Medulla oblongata (tissue), 1 donor: ENCODE data around the gene SPN.
"Not testable (repeated sequence)": the region's sequence is repeated elsewhere in the genome, so short reads cannot be mapped to it uniquely, and the experiment has no call there.

Experiments
- DNase-seq: peaks from one replicate; pipeline ENCODE4 v3.0.0-alpha.2; 2015; ENCODE audit errors: extremely low spot score

The SPN gene

DNA sequence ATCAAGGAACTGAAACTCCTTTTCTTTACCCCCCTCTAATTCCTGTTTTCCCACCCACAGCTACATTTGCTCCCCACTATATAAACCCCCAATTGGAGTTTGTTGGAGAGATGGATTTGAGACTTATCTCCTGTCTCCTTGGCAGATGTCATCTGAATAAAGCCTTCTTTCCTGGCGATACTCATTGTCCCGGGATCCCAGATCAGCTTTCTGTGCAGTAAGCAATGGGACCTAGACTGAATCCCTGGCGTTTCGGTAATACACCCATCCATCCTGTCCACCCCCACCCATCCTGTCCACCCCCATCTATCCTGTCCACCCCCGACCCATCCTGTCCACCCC, 38.1 kb downstream of the SPN start:
- no peak for DNase-seq

DNA sequence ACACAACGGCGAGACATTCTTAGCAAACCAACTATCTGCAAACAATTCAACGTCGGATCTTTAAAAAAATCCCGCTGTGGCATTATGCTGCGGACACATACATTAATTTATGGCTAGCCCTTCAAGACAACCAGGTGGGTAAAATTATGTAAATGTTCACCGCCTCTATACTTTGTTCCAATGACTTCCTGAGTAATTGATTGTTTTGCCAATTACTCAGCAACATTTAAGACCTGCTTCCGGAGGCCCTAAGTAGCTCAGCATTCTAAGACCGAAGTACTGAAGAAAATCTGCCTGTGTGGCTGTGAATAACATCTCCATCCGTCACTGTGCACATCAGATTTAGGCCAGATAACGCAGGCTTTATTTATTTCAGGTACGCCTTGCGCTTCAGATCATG, 39.2 kb downstream of the SPN start:
- DNase-seq = no peak

DNA sequence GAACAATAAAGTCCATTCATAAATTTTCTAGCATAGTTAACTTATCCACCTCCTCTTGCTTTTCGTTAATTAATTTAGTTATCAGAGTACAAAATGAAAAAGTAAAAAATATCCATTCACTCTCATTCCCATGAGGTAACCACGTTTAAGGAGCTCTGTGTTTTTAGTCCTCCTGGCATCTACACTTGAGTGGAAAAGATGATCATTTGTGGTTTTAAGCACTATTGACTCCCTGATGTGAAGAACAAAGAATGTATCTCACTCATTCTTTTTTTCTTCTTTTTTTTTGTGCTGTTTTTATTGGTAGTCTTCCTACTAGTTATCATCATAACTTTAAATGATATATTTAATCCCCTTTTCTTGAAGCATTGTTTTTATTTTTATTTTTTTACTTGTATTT, 42.0 kb downstream of the SPN start:
- DNase-seq = no peak

DNA sequence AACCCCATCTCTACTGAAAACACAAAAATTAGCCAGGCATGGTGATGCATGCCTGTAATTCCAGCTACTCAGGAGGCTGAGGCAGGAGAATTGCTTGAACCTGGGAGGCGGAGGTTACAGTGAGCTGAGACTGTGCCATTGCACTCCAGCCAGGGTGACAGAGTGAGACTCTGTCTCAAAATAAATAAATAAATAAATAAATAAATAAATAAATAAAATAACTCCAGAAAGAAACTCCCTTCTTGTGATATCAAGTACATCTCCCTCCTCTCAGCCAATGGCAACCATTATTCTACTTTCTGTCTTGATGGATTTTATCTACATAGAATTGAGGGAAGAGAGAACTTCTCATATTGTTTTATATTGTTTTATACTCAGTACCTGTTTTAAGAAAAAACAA, 44.1 kb downstream of the SPN start:
- not testable (repeated sequence) for DNase-seq

DNA sequence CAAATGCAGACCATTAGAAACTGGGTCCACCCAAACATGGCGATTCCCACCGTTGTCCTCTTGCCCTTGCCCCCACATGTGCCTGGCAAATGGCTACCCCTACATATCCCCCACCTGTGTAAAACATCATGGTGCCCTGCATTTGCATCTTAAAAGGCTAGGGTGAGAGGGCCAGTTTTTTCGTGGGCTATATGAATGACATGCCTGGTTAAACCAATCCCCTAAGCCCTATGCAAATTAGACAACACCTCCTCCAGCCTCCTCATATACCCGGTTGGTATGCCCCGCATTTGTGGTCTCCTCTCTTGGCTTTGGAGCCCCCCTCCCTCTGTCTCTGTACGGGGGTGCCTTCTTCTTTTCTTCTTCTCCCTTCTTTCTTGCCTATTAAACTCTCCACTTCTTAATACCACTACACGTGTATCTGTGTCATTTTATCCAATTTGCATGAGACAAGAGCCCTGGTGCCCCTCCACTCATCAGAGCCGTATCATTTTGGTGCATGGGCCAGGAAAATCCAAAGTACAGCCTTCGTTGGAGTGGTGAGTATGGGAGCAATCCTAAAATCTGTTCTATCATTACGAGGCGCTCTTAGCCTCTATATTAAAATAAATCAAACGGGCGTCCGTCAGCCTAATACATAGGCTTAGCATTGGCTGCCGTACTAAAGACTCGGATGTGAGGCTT, 46.0 kb downstream of the SPN start:
- DNase-seq = no peak

DNA sequence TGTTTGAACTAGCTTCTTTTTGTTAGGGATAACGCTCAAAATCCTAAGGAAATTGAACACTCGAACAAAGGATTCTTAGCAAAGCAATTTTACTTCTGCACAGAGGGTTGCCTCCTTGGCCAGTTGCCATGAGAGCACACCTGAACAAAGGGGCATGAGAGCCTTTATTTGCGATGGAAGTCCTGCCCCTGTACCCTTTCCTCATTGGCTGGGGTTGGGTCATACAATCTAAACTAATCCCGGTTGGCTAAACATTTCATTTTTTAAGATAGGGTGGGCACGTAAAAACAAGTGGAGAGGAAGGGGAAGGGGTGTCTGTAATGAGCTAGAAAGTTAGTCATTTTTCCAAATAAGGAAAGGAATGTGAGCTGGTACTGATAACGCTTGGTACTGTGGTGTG, 46.6 kb downstream of the SPN start:
- not testable (repeated sequence) for DNase-seq

DNA sequence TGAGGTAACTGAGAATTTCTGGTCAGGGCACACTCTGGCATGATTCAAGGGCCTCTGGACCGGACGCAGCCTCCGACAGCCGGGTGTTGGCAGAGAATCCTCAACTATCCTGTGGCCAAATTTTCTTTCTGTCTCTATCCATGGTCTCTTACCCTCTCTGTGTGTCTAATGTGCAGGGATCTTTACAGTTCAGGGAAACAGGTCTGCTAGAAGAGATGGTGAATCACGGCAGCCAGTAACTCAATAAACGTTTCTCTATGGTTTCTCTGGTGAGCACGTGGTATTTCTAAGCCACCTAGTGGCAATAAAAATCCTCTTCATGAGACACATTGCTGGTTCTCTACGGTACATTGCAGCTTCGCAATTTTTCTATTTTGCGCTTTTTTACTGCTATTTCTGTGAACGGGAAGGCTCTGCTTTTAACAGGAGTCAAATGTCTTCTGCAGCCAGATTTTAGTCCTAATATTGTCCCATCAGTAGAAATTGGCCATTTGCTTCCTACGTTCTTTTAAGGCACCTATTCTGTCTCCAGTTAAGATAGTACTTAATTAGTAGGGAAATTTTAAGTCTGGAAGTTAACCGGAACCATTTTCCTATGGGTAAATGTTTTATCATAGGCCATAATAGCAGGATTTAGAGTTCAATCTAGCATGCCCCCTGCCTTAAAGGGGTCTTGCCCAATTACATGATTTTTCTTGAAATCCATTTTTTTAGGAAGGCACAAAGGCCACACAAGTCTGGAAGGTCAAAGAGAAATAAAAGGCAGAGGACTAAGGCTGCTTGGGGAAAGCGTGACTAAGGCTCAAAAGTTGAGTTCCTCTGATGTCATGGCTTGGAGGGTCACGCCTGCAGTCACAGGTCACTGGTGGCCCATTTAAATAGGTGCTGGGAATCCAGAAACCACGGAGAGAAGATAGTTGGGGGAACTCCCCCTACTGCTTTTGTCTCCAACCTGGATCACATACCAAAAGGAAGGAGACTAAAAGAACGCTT, 47.5 kb downstream of the SPN start:
- peak; percentile 87 for DNase-seq

DNA sequence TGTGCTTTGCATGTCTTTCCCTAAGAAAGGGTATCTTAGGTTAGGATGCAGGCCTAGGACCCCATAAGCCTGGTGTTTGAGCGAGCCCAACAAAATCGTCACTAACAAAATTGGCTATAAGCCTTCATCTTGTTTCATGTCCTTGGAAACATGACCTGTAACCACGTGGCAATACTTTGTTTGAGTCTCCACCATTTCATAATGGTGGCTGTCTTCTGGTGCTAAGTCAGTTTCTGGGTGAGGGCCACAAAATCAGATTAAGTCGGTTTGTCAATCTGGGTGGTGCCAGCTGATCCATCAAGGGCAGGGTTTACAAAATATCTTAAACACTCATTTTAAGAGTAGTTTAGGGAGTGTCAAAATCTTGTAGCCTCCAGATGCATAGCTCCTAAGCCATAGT, 49.8 kb downstream of the SPN start:
- DNase-seq = no peak

DNA sequence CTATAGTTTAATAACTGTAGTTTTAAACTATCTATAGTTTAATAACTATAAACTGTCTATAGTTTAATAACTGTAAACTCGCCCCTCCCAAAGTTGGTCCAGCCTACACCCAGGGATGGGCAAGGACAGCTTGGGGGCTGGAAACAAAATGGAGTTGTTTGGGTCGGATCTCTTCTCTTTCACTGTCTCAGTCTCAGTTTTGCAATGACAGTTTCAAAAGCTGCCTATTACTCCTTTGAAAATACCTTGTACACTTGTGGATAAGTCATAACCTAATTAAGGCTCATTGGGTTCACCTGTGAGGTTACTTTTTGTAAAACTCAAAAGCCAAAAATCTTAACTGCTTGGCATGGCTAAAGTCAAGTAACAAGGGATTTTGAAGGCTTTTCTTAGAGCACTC, 51.3 kb downstream of the SPN start:
- no peak for DNase-seq

DNA sequence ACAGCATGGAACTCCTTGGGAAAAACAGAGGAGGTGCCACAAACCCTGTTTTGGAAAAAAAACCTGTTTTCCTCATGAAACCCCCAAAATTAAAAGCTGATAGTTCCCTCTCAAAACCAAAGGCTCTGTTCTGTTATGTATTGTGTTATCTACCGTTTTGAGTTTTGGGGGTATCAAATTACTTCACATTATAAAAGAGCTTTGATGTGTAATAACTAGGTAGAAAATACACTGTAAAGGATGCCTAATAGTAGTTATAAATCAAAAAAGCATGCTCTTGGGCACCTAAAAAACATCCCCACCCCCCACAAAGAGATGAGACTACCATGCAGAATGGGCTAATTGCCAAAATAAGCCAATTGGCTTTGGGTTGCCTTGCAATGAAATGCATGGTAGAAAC, 51.9 kb downstream of the SPN start:
- no peak for DNase-seq

DNA sequence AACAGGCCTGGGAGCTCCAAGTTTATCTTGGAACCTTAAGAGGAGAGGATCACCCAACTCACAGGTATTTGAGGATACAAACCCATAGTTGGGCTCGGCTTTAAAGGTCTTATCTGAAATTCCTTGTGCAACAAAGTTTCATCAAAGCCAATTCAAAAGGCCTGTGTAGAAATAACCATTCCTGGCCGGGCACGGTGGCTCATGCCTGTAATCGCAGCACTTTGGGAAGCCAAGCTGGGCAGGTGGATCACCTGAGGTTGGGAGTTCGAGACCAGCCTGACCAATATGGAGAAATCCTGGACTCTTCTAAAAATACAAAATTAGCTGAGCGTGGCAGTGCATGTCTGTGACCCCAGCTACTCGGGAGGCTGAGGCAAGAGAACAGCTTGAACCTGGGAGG, 54.1 kb downstream of the SPN start:
- DNase-seq = no peak

DNA sequence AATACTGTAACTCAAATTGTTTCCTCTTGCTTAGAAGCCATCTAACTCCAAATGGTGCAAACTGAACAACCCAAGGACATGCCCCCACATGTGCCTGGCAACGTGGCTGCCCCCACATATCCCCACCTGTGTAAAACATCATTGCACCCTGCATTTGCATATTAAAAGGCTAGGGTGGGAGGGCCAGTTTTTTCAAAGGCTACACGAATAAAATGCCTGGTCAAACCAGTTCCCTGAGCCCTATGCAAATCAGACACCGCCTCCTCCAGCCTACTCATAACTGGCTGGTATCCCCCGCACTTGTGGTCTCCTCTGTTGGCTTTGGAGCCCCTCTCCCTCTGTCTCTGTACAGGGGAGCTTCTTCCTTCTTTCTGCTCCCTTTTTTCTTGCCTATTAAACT, 56.0 kb downstream of the SPN start:
- DNase-seq = no peak
